ENCODE results near the gene NAV3.
A peak's percentile ranks its signal among the peaks of the same experiment; 100 is the strongest.

GRCh38 chr12:77925536-77926108, 94.9 kb downstream of the NAV3 start:
- TF ChIP-seq POLR2A (IDR thresholded peaks at IDR 0.05) (no peak), CTCF (IDR thresholded peaks at IDR 0.05) (peak; percentile 80 to 98 (median 94))
